GM12878 (cell line): ENCODE measurements around the gene PSMC3IP. TPM values are rescaled to one million over a fixed set of nuclear protein-coding genes. Genes with fewer than 3 reads are reported as not detected.

Experiments used
- ASH2L ChIP-seq: fragments of 300-600, 200-600 bp; sonication (generic); IDR thresholded peaks from 2 replicates; pipeline ENCODE4 v1.6.1; 2017; ENCODE audit warnings: low read depth, mild to moderate bottlenecking, borderline replicate concordance
- CBFB ChIP-seq: IDR thresholded peaks from 2 replicates; pipeline ENCODE4 v1.6.1; 2016; ENCODE audit warnings: antibody characterized with exemption, low read depth
- CEBPB ChIP-seq, 2 experiments: fragments of 150-350 bp in 1 of 2; IDR thresholded peaks; 2 replicates each; pipeline ENCODE4 v1.6.1; 2012 to 2014; ENCODE audit warnings: low read depth in 2 of 2, low read length in 2 of 2, borderline replicate concordance in 1 of 2, inconsistent platforms in 1 of 2
- CEBPZ ChIP-seq: fragments of 150-350 bp; IDR thresholded peaks from 2 replicates; pipeline ENCODE4 v1.6.1; 2016; ENCODE audit warnings: low read depth, low read length
- CHD2 ChIP-seq: IDR thresholded peaks from 2 replicates; pipeline ENCODE4 v1.6.1; 2011; ENCODE audit warnings: low read depth, low read length, improper control_type of control experiment, borderline replicate concordance
- ESRRA ChIP-seq: IDR thresholded peaks from 2 replicates; pipeline ENCODE4 v1.6.1; 2012; ENCODE audit warnings: mild to moderate bottlenecking, low read length, improper control_type of control experiment
- ETV6 ChIP-seq, 2 experiments: fragments of 450-650 bp in 1 of 2; IDR thresholded peaks in 1 of 2; conservative IDR thresholded peaks in 1 of 2; 2 replicates each; pipeline ENCODE4 v1.6.1; 2014; ENCODE audit warnings: antibody characterized with exemption in 1 of 2, borderline replicate concordance in 1 of 2, low read depth in 1 of 2, mild to moderate bottlenecking in 1 of 2, moderate library complexity in 1 of 2
- HCFC1 ChIP-seq: fragments of 150-350 bp; IDR thresholded peaks from 2 replicates; pipeline ENCODE4 v1.6.1; 2014; ENCODE audit warnings: low read length
- MTA3 ChIP-seq: IDR thresholded peaks from 2 replicates; pipeline ENCODE4 v1.6.1; 2012; ENCODE audit warnings: low read length, inconsistent platforms, borderline replicate concordance
- NFYB ChIP-seq: IDR thresholded peaks from 2 replicates; pipeline ENCODE4 v1.6.1; 2011; ENCODE audit warnings: low read depth, mild to moderate bottlenecking, low read length, improper control_type of control experiment, moderate library complexity; ENCODE audit not compliant: insufficient read depth
- RB1 ChIP-seq: fragments of 450-650 bp; formaldehyde crosslinking; IDR thresholded peaks from 2 replicates; pipeline ENCODE4 v1.6.1; 2017; ENCODE audit warnings: mild to moderate bottlenecking, borderline replicate concordance
- RCOR1 ChIP-seq: conservative IDR thresholded peaks from 2 replicates; pipeline ENCODE4 v1.6.1; 2012; ENCODE audit warnings: low read depth, low read length, improper control_type of control experiment
- RELA ChIP-seq: fragments of 450-650 bp; IDR thresholded peaks from 2 replicates; pipeline ENCODE4 v1.8.0; 2014; ENCODE audit warnings: borderline replicate concordance; ENCODE audit not compliant: partially characterized antibody
- RFX5 ChIP-seq: IDR thresholded peaks from 2 replicates; pipeline ENCODE4 v1.6.1; 2011; ENCODE audit warnings: low read depth, low read length, improper control_type of control experiment
- SMAD5 ChIP-seq: IDR thresholded peaks from 2 replicates; pipeline ENCODE4 v1.6.1; 2016; ENCODE audit warnings: antibody characterized with exemption, low read depth
- SP1 ChIP-seq: IDR thresholded peaks from one replicate; pipeline ENCODE4 v1.6.1; 2011; ENCODE audit warnings: low read depth, low read length
- SUZ12 ChIP-seq: fragments of 200-600 bp; sonication (generic); IDR thresholded peaks from one replicate; pipeline ENCODE4 v1.6.1; 2018; ENCODE audit warnings: antibody characterized with exemption, mild to moderate bottlenecking; ENCODE audit not compliant: unreplicated experiment
- TBL1XR1 ChIP-seq: IDR thresholded peaks from 2 replicates; pipeline ENCODE4 v1.6.1; 2012; ENCODE audit warnings: low read depth, low read length, improper control_type of control experiment
- ZNF217 ChIP-seq: fragments of 450-650 bp; IDR thresholded peaks from 2 replicates; pipeline ENCODE4 v1.6.1; 2017; ENCODE audit warnings: antibody characterized with exemption, mild to moderate bottlenecking
- ZNF274 ChIP-seq: IDR thresholded peaks from one replicate; pipeline ENCODE4 v1.8.0; 2011; ENCODE audit not compliant: insufficient read length, insufficient read depth
- polyA plus RNA-seq, 11 experiments: library from polyadenylated mRNA; depleted of rRNA in 4 of 11; unstranded in 6 of 11; stranded (reverse) in 5 of 11; fragments of >200 nt; fragmentation: Nextera tagmentation in 4 of 11; fragmentation: Illumina TruSeq in 1 of 11; extraction: Ambion mirVana in 4 of 11; extraction: Trizol in 1 of 11; gene quantifications; 1 replicate in 1 of 11; 2 replicates in 10 of 11; pipeline versions ENCODE4 v1.2.1 to v1.2.3, GENCODE V29; 2011 to 2016; ENCODE audit warnings: inconsistent platforms in 2 of 11, missing spikeins in 2 of 11, low read depth in 1 of 11
- total RNA-seq, 4 experiments: library from RNA; depleted of rRNA in 3 of 4; stranded (reverse); fragments of >200 nt in 3 of 4; fragmentation: Illumina TruSeq in 1 of 4; extraction: Trizol in 1 of 4; gene quantifications; 2 replicates each; pipeline versions ENCODE4 v1.2.1 to v1.2.3, GENCODE V29; 2013 to 2021
- TF ChIP-seq, protein P1 (sequence below): IDR thresholded peaks from 2 replicates; pipeline ENCODE4 v1.6.1; 2012; ENCODE audit warnings: low read depth, low read length, improper control_type of control experiment
- TF ChIP-seq, protein P2 (sequence below): fragments of 450-650 bp; IDR thresholded peaks from 2 replicates; pipeline ENCODE4 v1.6.1; 2014; ENCODE audit warnings: mild to moderate bottlenecking
- TF ChIP-seq, protein P3 (sequence below): IDR thresholded peaks from 2 replicates; pipeline ENCODE4 v1.6.1; 2012; ENCODE audit warnings: low read length, inconsistent platforms
- TF ChIP-seq, protein P4 (sequence below): IDR thresholded peaks from 2 replicates; pipeline ENCODE4 v1.6.1; 2011; ENCODE audit warnings: low read depth, mild to moderate bottlenecking, low read length, moderate library complexity, borderline replicate concordance; ENCODE audit errors: extremely low read depth

Gene PSMC3IP
- total and polyA plus RNA-seq, 10 of the 15 experiments (the other 5 are each of a cell fraction or from before 2014, with no cell fraction given) = 6.8 to 34.5 (median 17.7) TPM

DNA sequence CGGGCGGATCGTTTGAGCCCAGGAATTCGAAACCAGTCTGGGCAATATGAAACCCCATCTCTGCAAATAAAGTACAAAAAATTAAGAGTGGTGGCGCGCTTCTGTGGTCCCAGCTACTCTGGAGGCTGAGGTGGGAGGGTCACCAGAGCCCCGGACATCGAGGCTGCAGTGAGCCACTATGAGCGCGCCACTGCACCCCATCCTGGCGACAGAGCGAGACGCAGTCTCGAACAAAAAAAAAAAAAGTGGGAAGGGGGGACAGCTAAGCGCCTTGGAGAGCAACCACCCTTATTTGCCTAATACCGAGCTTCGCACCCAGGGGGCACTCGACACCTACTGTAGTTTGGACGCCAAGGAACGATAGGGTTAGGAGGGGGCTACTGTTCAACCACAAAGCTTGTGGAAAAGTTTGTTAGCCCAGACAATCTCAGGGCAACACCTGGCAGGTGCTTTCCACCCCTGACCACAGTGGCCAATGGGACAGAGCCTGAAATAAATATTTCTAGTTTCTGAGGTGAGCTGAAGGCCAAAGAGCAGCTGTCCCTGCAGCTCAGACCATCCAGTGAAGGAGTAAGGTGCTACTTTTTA lies 847 bp upstream of the PSMC3IP start (continued):
- TF ChIP-seq CEBPZ (no peak), RFX5 (no peak), ZNF274 (no peak), ETV6 (conservative IDR thresholded peaks at IDR 0.05 in 1 of 2, IDR thresholded peaks at IDR 0.05 in 1 of 2; ENCODE audit: borderline replicate concordance in 1 of 2, low read depth in 1 of 2) (peak in 1 of 2 experiments; percentile 29; a peak in 1 of 4 replicates), ESRRA (0 out of 2 replicates have a peak, but pooled peaks have one; percentile 8), HCFC1 (no peak), CEBPB (IDR thresholded peaks at IDR 0.05; ENCODE audit: borderline replicate concordance in 1 of 2, low read depth in 2 of 2, low read length in 2 of 2) (no peak), CBFB (peak; percentile 87), MTA3 (0 out of 2 replicates have a peak, but pooled peaks have one; percentile 36), SMAD5 (no peak), SUZ12 (no peak), RCOR1 (no peak), RB1 (0 out of 2 replicates have a peak, but pooled peaks have one; percentile 13), ASH2L (no peak), CHD2 (peak; percentile 4; the same call in 1 of the 2 replicates), ZNF217 (no peak), RELA (no peak), NFYB (no peak), SP1 (peak; percentile 62), TBL1XR1 (no peak)
- TF ChIP-seq, protein P1, sequence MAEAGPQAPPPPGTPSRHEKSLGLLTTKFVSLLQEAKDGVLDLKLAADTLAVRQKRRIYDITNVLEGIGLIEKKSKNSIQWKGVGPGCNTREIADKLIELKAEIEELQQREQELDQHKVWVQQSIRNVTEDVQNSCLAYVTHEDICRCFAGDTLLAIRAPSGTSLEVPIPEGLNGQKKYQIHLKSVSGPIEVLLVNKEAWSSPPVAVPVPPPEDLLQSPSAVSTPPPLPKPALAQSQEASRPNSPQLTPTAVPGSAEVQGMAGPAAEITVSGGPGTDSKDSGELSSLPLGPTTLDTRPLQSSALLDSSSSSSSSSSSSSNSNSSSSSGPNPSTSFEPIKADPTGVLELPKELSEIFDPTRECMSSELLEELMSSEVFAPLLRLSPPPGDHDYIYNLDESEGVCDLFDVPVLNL = no peak
- TF ChIP-seq, protein P2, sequence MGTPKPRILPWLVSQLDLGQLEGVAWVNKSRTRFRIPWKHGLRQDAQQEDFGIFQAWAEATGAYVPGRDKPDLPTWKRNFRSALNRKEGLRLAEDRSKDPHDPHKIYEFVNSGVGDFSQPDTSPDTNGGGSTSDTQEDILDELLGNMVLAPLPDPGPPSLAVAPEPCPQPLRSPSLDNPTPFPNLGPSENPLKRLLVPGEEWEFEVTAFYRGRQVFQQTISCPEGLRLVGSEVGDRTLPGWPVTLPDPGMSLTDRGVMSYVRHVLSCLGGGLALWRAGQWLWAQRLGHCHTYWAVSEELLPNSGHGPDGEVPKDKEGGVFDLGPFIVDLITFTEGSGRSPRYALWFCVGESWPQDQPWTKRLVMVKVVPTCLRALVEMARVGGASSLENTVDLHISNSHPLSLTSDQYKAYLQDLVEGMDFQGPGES = no peak
- TF ChIP-seq, protein P3, sequence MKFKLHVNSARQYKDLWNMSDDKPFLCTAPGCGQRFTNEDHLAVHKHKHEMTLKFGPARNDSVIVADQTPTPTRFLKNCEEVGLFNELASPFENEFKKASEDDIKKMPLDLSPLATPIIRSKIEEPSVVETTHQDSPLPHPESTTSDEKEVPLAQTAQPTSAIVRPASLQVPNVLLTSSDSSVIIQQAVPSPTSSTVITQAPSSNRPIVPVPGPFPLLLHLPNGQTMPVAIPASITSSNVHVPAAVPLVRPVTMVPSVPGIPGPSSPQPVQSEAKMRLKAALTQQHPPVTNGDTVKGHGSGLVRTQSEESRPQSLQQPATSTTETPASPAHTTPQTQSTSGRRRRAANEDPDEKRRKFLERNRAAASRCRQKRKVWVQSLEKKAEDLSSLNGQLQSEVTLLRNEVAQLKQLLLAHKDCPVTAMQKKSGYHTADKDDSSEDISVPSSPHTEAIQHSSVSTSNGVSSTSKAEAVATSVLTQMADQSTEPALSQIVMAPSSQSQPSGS = peak; percentile 69; the same call in 1 of the 2 replicates
- TF ChIP-seq, protein P4, sequence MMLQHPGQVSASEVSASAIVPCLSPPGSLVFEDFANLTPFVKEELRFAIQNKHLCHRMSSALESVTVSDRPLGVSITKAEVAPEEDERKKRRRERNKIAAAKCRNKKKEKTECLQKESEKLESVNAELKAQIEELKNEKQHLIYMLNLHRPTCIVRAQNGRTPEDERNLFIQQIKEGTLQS = no peak
